Measurements from ENCODE around the gene CDK10.
A peak's percentile ranks its signal among the peaks of the same experiment; 100 is the strongest.
"Not testable (repeated sequence)": the region's sequence is repeated elsewhere in the genome, so short reads cannot be mapped to it uniquely, and the experiment has no call there.

The CDK10 gene

DNA sequence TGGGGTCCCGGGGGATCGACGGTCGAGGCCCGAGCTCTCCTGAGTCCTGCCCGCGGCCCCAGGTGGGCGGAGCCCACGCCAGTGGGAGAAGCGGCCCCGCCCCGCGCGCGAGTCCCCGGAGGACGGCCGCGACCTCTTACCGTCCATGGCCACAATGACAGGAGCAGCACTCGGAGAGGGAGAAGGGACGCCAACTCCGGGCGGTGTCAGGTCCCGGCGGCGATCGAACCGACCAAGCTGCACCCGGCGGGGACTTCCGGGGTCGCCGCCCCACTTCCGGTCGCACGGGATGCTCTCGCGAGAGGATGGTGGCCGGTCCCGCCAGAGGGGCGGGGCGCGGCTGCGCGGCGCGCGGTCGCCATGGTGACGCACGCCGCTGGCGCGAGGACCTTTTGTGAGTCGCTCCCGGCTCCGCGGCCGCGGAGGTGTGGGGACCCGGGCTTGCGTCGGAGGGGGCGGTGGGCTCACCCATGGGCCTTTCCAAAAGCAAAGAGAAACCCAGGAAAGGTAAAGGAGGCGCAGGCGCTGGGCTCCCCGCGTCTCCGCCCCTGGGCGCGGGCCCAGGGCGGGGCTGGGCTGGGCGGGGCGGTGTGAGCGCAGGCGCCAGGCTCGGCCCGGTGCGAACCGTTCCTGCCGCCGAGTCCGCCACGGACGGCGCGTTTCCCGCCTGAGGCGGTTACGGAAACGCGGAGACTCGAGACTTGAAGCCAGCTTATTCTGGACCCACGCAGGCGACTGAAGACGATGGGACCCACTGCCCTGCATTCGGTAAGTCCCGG is 28.9 kb upstream of the CDK10 start, which contains the start of the genes CHMP1A and SPATA33:
Gene CHMP1A (minus strand): TSS at position 267 of the 779 bp plus-strand sequence. CDS start 120 bp downstream, at position 147.
Gene SPATA33 (plus strand): TSS at position 395 of the 779 bp plus-strand sequence. CDS start 76 bp downstream, at position 471.
- H3K4me3 ChIP-seq (ENCODE audit: low read length), result peak within 1 kb of the TSS; percentile 93
- no peak for TF ChIP-seq ZNF274 (IDR thresholded peaks at IDR 0.05; ENCODE audit: low read depth, low read length)

DNA sequence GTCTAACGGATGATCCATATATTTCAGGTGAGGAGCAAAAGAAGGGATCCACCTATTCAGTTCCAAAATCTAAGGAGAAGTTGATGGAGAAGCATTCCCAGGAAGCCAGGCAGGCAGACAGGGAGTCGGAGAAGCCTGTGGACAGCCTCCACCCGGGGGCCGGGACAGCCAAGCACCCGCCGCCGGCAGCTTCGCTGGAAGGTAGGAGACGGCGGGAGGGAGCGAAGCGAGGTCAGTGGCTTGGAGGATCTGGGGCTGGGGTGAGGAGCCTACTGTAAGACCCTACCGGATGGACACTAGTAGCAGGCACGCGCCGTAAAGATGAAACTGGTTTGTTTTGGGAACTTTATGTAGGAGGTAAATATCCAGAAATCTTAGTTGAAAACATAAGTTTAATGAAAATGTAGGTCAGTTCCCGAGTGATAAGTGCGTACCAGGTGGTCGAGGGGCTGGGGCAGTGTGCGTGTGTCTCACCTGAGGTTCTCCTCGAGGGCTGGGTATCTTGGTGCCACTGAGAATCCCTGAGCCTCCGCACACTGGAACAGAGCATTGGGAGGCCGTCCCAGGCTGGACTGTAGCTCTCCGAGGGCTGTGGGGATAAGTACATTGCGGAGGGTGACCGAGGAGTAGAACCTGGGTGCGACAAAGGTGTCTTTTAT is 28.1 kb upstream of the CDK10 start:
- H3K4me3 ChIP-seq (ENCODE audit: low read length), result peak overlapping the region; percentile 93
- no peak for TF ChIP-seq ZNF274 (IDR thresholded peaks at IDR 0.05; ENCODE audit: low read depth, low read length)

DNA sequence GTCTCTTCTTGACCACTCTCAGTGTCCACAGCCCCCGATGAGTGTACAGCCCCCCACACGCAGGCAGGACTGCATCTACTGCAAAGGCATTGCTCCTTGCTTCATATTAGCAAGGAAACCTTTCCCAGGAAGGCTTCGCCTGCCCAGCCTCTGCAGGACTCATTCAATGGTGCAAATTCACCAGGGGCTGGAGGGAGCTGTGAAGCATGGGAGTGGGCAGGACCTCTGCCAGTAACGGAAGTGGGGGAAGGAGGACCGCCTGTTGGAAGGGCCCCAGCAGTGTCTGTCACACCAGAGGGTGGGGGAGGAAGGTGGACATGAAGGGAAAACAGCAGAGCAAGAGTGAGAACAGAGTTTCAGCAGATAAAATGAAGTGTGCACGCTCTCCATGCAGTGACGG is 26.3 kb upstream of the CDK10 start:
- TF ChIP-seq ZNF274 (IDR thresholded peaks at IDR 0.05; ENCODE audit: low read depth, low read length), result no peak
- H3K4me3 ChIP-seq (ENCODE audit: low read length), result no peak overlapping the region

DNA sequence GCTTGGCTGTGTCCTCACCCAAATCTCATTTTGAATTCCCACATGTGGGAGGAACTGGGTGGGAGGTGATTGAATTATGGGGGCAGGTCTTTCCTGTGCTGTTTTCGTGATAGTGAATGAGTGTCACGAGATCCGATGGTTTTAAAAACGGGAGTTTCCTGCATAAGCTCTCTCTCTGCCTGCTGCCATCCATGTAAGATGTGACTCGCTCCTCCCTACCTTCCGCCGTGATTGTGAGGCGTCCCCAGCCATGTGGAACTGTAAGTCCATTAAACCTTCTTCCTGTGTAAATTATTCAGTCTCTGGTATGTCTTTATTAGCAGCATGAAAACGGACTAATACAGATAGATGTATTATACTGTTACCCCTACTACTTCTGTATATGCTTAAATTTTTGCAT is 25.3 kb upstream of the CDK10 start:
- H3K4me3 ChIP-seq (ENCODE audit: low read length), result no peak overlapping the region
- TF ChIP-seq ZNF274 (IDR thresholded peaks at IDR 0.05; ENCODE audit: low read depth, low read length), result no peak

DNA sequence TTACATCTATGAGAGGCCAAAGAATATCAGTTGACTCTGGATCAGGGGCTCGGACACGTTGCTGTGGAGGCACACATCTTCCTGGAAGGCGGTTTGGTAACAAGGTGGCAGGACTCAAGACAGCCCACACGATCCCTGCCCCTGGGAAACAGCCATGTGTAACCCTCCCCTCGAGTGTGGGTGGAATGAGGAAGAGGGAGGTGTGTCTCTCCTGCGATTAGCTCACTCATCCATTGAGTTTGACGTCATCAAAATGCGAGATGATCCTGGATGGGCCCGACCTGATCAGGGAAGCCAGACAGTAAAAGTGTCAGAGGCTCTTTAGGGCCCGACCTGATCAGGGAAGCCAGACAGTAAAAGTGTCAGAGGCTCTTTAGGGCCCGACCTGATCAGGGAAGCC is 22.3 kb upstream of the CDK10 start:
- H3K4me3 ChIP-seq (ENCODE audit: low read length), result not testable (repeated sequence)

DNA sequence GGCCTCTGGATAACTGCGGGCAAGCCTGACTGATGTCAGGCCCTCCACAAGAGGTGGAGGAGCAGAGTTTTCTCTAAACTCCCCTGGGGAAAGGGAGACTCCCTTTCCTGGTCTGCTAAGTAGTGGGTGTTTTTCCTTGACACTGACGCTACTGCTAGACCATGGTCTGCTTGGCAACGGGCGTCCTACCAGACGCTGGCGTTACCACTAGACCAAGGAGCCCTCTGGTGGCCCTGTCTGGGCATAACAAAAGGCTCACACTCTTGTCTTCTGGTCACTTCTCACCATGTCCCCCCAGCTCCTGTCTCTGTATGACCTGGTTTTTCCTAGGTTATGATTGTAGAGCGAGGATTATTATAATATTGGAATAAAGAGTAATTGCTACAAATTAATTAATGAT is 19.5 kb upstream of the CDK10 start:
- H3K4me3 ChIP-seq (ENCODE audit: low read length), result not testable (repeated sequence)

DNA sequence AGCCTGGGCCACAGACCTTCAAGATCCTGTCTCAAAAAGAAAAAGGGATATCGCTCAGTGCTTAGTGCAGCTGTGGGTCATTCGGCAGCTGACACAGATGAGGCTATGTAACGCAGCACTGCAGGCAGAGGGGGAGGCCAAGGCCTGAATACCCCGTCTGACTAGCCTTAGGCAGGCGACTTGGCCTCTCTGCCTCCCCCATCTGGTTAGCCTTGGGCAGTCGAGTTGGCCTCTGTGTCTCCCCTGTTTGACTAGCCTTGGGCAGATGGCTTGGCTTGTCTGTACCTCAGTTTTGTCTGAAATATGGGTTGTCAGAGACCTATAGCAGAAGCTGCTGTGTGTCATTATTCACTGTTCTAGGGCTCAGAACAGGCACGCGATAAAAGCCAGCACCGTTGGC is 18.9 kb upstream of the CDK10 start:
- no peak overlapping the region for H3K4me3 ChIP-seq (ENCODE audit: low read length)

DNA sequence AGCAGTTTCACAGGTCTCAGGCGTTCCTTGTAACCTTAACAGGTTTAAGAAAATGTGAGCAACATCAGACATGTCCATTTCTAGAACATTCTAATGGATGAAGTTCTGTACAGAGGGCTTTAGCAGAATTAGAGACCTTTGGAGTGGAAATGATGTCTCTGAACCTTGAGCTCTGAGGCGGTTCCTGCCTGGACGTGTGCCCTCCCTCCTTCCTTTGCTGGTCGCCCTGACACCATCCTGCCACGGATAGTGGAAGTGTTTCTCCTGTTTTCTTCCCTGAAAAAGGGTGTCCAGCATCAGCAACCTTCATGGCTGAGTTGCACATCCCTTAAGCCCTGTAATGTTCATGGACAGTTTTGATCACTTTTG is 17.7 kb upstream of the CDK10 start:
- no peak overlapping the region for H3K4me3 ChIP-seq (ENCODE audit: low read length)
- TF ChIP-seq ZNF274 (IDR thresholded peaks at IDR 0.05; ENCODE audit: low read depth, low read length), result no peak

More for the DNA sequence above, 18.9 kb upstream of the CDK10 start:
- TF ChIP-seq ZNF274 (IDR thresholded peaks at IDR 0.05; ENCODE audit: low read depth, low read length), result no peak

DNA sequence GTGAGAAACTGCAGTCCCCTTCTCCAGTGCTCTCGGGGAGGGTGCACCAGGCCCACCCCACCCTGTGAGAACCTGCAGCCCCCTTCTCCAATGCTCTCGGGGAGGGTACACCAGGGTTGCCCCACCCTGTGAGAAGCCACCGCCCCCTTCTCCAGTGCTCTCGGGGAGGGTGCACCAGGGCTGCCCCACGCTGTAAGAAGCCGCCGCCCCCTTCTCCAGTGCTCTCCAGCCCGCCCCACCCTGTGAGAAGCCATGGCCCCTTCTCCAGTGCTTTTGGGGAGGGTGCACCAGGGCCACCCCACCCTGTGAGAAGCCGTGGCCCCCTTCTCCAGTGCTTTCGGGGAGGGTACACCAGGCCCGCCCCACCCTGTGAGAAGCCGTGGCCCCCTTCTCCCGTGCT is 16.7 kb upstream of the CDK10 start:
- no peak overlapping the region for H3K4me3 ChIP-seq (ENCODE audit: low read length)
- no peak for TF ChIP-seq ZNF274 (IDR thresholded peaks at IDR 0.05; ENCODE audit: low read depth, low read length)

DNA sequence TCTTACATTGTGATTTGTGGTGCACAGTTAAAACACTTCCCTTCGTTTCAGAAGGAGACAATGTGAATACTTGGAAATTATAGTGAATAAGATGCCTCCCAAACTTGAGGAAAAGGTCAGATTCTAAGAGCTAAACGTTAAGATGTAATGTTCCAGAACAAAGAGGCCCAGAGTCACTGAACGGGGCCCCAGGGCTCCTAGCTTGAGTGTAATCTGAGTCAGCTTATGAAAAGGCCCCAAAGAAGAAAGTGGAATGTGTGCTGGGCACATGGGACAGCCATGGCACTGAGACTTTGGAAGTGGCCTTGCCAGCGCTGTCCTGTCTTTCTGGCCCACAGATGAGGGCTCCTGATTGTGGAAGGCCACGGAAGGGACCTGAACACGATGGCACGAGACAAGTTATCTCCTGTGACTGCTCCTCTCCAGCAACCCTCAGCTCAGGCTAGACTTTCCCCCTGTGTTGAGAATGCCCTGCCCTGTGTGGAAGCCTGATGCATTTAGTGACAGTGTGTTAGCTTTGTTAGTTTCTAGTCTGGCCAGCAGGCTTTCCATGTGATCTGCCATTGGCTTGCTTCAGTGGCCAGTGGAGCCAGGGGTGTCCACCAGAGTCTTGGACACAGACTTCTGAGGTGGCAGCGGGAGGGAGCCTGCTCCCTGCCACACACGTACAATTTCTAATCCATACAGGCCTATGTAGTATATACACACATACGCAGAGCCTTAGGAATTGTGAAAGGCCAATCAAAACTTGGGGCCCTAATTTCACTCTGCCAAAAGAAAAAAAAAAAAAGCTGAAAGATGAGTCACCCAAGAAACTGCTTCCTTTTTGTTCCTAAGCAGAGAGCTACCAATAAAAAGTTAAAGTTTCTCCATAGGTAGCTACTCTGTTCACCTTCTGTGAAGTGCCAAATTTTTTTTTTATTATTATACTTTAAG is 15.7 kb upstream of the CDK10 start:
- no peak for TF ChIP-seq ZNF274 (IDR thresholded peaks at IDR 0.05; ENCODE audit: low read depth, low read length)
- H3K4me3 ChIP-seq (ENCODE audit: low read length), result no peak overlapping the region

DNA sequence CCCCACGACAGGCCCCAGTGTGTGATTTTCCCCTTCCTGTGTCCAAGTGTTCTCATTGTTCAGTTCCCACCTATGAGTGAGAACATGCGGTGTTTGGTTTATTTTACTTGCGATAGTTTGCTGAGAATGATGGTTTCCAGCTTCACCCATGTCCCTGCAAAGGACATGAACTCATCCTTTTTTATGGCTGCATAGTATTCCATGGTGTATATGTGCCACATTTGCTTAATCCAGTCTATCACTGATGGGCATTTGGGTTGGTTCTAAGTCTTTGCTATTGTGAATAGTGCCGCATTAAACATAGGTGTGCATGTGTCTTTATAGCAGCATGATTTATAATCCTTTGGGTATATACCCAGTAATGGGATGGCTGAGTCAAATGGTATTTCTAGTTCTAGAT is 14.9 kb upstream of the CDK10 start:
- H3K4me3 ChIP-seq (ENCODE audit: low read length), result not testable (repeated sequence)

DNA sequence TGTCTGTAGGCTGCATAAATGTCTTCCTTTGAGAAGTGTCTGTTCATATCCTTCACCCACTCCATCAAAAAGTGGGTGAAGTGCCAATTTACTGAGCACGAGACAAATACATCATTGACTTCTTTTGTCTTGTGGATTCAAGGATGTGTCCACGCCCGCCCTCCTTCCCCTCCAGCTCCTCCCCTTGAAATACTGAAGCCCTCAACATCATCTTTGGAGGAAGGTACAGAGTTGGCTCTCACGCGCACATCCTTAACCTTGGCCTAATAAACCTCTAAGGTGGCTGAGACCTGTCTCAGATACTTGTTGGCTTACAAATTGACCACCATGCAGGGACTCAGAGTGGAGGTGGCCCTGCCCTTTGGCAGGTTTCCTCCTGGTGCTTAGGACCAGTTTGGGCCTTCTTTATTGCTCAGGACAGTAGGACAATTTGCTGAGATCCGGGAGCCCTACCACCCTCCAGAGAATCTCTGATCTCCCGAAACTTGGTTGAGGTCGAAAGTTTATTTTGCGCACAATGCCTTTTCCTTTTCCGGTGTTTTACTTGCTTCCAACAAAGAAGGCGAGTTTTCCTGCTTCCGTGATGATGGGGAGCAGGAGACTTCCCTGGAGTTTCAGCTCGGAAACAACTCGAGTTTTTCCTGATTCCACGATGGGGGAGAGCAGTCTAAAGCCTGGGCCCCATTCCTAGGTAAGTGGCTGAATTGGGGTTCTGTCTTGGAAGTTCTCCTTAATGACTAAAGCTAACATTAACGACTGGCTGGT is 14.1 kb upstream of the CDK10 start:
- no peak overlapping the region for H3K4me3 ChIP-seq (ENCODE audit: low read length)
- no peak for TF ChIP-seq ZNF274 (IDR thresholded peaks at IDR 0.05; ENCODE audit: low read depth, low read length)

DNA sequence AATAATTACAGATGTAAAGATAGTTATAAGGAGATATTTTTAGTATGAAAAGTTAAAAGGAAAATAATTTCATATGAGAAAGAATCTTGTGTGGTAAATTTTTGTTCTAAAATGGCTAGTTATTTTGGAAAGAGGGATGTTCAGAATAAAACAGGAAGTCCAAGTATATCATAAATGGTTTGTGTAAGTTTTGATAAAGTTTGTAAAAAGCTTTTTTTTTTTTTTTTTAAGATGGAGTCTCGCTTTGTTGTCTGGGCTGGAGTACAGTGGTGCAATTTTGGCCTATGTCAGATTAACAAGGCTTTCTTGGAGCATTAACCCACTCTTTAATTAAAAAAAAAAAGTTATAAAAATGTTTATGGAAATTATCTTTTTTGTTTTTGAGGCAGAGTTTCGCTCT is 8.2 kb upstream of the CDK10 start:
- no peak overlapping the region for H3K4me3 ChIP-seq (ENCODE audit: low read length)
- TF ChIP-seq ZNF274 (IDR thresholded peaks at IDR 0.05; ENCODE audit: low read depth, low read length), result no peak

DNA sequence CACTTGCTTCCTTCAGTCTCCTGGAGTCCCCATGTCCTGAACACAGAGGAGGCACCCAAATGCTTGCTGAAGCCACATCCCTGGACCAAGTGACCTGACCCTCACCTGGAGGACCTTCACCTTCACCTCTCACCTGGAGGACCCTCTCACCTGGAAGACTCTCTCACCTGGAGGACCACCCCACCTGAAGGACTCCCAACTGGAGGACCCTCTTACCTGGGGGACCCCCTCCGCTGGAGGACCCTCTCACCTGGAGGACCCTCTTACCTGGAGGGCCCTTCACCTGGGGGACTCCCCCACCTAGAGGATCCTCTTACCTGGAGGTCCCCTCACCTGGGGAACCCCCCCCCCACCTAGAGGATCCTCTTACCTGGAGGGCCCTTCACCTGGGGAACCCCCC is 573 bp upstream of the CDK10 start:
- TF ChIP-seq ZNF274 (IDR thresholded peaks at IDR 0.05; ENCODE audit: low read depth, low read length), result no peak
- H3K4me3 ChIP-seq (ENCODE audit: low read length), result no peak overlapping the region

All from GM08714 (cell line).